ENCODE measurements around the gene NOXO1.

The NOXO1 gene

GRCh38 chr16:1993731-1994131 is 12.5 kb upstream of the NOXO1 start:
- Histone ChIP-seq H3K4me3 (ENCODE audit: low read depth, low read length) (no peak overlapping the region), H3K27me3 (replicated peaks) (peaks cover 20% of the 10 kb centered on the region), H3K36me3 (replicated peaks) (peaks cover 22% of the 10 kb centered on the region), H3K27ac (no peak overlapping the region)
- in situ Hi-C loops (cut with HindIII; ENCODE audit: low pct_ligation_motif_present, low sequenced_read_pairs), result no loop called here
- no peak for DNase-seq
- no peak for TF ChIP-seq CTCF (IDR thresholded peaks at IDR 0.05; ENCODE audit: low read depth, low read length, missing control alignments)

DNA sequence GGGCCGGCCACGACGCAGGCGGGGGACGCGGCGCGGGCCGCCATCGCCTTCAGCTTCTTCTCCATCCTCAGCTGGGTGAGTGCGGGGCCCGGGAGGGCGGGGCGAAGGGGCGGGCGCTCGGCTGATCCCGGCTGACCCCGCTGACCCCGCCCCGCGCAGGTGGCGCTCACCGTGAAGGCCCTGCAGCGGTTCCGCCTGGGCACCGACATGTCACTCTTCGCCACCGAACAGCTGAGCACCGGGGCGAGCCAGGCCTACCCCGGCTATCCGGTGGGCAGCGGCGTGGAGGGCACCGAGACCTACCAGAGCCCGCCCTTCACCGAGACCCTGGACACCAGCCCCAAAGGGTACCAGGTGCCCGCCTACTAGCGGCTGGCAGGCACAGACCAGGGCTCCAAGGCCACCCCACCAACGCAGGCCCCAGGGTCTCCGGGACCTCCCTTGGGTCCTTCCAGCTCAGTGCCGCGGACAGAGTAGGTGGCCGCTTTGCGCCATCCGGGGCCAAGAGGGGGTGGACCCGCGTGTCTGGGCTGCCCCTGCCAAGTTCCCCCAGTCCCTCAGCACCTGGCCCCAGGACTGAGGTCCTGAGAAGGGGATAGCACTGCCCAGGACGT is 11.5 kb upstream of the NOXO1 start:
- in situ Hi-C loops (cut with HindIII; ENCODE audit: low pct_ligation_motif_present, low sequenced_read_pairs), result no loop called here
- Histone ChIP-seq H3K27ac (no peak overlapping the region), H3K4me3 (ENCODE audit: low read depth, low read length) (no peak overlapping the region), H3K36me3 (replicated peaks) (peaks cover 13% of the 10 kb centered on the region), H3K27me3 (replicated peaks) (peaks cover 21% of the 10 kb centered on the region)
- TF ChIP-seq CTCF (IDR thresholded peaks at IDR 0.05; ENCODE audit: low read depth, low read length, missing control alignments), result no peak
- no peak for DNase-seq

DNA sequence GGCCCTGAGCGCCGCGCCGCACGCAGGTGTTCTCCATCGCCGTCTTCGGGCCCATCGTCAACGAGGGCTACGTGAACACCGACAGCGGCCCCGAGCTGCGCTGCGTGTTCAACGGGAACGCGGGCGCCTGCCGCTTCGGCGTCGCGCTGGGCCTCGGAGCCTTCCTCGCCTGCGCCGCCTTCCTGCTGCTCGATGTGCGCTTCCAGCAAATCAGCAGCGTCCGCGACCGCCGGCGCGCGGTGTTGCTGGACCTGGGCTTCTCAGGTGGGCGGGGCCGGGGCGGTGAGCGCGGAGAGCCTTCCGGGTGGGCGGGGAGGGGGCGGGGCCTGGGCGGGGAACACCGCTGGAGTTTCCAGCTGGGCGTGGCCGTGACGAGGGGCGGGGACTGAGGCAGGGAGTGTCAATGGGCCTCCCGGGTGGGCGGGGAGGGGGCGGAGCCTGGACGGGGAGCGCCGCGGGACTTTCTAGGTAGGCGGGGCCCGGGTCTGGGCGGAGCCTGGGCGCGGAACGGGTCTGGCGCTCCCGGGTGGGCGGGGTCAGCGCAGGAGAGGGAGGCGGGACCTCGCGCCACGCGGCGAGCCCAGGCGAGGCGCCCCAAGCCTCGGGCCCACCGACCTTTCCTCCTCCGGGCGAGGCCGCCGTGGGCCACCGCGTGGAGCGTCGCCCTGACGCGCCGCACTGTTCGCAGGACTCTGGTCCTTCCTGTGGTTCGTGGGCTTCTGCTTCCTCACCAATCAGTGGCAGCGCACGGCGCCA is 10.9 kb upstream of the NOXO1 start:
- Histone ChIP-seq H3K27me3 (replicated peaks) (peaks cover 21% of the 10 kb centered on the region), H3K36me3 (replicated peaks) (peaks cover 8% of the 10 kb centered on the region), H3K27ac (no peak overlapping the region), H3K4me3 (ENCODE audit: low read depth, low read length) (peak overlapping the region; percentile 35)
- DNase-seq, result peak; percentile 94
- in situ Hi-C loops (cut with HindIII; ENCODE audit: low pct_ligation_motif_present, low sequenced_read_pairs), result no loop called here
- TF ChIP-seq CTCF (IDR thresholded peaks at IDR 0.05; ENCODE audit: low read depth, low read length, missing control alignments), result no peak

- in situ Hi-C loops (cut with HindIII; ENCODE audit: low pct_ligation_motif_present, low sequenced_read_pairs), result no loop called here
- no peak for TF ChIP-seq CTCF (IDR thresholded peaks at IDR 0.05; ENCODE audit: low read depth, low read length, missing control alignments)
- no peak overlapping the region for H3K27ac ChIP-seq
- H3K36me3 ChIP-seq (replicated peaks), result peaks cover 7% of the 10 kb centered on the region
- no peak for DNase-seq
- H3K4me3 ChIP-seq (ENCODE audit: low read depth, low read length), result no peak overlapping the region
- H3K27me3 ChIP-seq (replicated peaks), result peaks cover 21% of the 10 kb centered on the region
Measured at GRCh38 chr16:1991588-1991947, 10.3 kb upstream of the NOXO1 start.

GRCh38 chr16:1991135-1991551 is 9.9 kb upstream of the NOXO1 start:
- H3K27me3 ChIP-seq (replicated peaks), result peaks cover 21% of the 10 kb centered on the region
- no peak for TF ChIP-seq CTCF (IDR thresholded peaks at IDR 0.05; ENCODE audit: low read depth, low read length, missing control alignments)
- H3K27ac ChIP-seq, result no peak overlapping the region
- in situ Hi-C loops (cut with HindIII; ENCODE audit: low pct_ligation_motif_present, low sequenced_read_pairs), result no loop called here
- peaks cover 8% of the 10 kb centered on the region for H3K36me3 ChIP-seq (replicated peaks)
- DNase-seq, result no peak
- H3K4me3 ChIP-seq (ENCODE audit: low read depth, low read length), result no peak overlapping the region

Data from brain microvascular endothelial cell (primary cell).